GM21619 (cell line): Measurements from ENCODE around the gene STK26.
"Not testable (repeated sequence)": the region's sequence is repeated elsewhere in the genome, so short reads cannot be mapped to it uniquely, and the experiment has no call there.

Experiments
- ATAC-seq: cut with Tn5 transposase; IDR thresholded peaks from one replicate; pipeline ENCODE4 v1.9.1; 2021; ENCODE audit not compliant: unreplicated experiment

The STK26 gene

GRCh38 chrX:132022967-132023895 lies at the start of gene STK26:
Gene STK26, plus strand, starts transcription at chrX:132023302. Its CDS starts 316 bp downstream, at chrX:132023618.
- peak; percentile 72 for ATAC-seq

DNA sequence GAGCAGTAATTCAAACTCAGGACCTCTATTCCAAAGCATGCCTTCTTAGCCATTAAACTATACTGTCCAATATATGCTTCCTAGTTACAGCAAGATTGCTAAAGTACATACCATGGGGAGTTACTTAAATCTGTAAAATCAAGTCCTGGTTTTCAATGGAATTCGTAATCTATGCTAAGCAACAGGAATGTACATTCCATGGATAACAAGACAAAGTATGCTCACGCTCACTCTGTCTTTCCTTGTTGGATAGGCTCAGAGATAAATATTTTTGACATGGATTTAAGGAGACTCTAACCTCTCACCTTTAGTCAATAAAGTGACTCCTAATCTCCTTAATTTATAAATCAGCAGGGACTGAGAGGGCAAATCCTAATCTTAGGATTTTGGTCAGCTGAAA lies 47.3 kb upstream of the STK26 start:
- ATAC-seq = no peak

DNA sequence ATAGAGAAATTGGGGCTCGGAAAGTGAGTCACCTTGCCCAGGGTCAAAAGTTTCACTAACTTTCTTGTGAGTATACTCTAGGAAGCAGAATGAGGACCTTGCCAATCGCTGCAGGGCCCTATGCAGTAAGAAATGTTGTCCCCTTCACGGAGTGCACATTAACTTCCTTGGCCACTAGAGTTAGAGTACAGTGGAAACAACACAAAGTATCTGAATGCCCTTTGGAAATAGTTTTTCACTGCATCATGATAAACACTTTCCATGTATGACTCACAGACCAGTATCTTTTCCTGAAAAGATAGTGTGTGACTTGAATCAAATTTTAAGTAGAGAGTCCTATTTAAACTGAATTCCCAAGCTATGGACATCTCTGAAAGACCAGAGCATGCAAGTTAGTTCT lies 45.5 kb upstream of the STK26 start:
- ATAC-seq = no peak

- ATAC-seq = no peak
These were observed 44.0 kb upstream of the STK26 start for GRCh38 chrX:131979116-131979515.

GRCh38 chrX:131985526-131986049 lies 37.5 kb upstream of the STK26 start:
- no peak for ATAC-seq

DNA sequence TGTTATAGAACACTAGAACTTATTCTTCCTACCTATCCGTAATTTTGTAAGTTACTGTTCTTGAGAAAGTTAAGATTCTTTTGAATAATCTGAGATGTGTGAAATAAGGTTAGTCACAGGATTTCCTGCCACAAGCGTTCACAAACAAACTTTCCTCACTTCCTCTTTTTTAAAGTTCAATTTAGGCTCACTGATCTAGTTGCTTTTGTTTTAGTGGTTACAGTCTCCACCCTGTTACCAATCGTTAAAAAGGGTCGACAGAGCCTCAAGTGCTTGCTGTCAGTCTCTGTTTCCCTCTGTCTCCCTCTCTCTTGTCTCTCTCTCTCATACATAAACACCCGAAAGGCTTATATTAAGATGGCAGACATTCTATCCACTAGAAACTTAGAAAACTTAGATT lies 35.9 kb upstream of the STK26 start:
- peak; percentile 99 for ATAC-seq

- no peak for ATAC-seq
These were observed 34.9 kb upstream of the STK26 start for GRCh38 chrX:131988236-131988635.

DNA sequence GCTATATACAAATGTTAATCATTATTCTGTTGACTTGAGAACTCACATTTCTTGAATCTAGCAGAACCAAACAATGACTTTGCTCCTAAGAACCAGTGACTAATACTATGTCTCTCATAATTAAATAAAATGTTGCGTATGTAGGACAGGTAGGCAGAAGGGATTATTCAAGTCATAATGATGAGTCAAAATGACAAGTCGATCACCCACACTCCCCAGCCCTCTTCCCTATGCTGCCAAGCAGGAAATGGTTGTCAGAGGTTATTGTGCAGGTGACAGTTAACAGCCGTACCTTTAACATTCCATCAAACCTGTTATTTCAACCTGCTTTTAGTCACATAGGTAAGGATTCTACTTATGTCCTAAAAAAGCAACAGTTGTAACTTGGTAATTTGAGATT lies 22.0 kb upstream of the STK26 start:
- ATAC-seq = no peak

- ATAC-seq = no peak
These were observed 18.4 kb upstream of the STK26 start for GRCh38 chrX:132004728-132005127.

GRCh38 chrX:132009350-132009749 lies 13.8 kb upstream of the STK26 start:
- no peak for ATAC-seq

- ATAC-seq = not testable (repeated sequence)
These were observed 12.9 kb upstream of the STK26 start for GRCh38 chrX:132010213-132010612.

- ATAC-seq = no peak
These were observed 7.2 kb upstream of the STK26 start for GRCh38 chrX:132015875-132016274.

DNA sequence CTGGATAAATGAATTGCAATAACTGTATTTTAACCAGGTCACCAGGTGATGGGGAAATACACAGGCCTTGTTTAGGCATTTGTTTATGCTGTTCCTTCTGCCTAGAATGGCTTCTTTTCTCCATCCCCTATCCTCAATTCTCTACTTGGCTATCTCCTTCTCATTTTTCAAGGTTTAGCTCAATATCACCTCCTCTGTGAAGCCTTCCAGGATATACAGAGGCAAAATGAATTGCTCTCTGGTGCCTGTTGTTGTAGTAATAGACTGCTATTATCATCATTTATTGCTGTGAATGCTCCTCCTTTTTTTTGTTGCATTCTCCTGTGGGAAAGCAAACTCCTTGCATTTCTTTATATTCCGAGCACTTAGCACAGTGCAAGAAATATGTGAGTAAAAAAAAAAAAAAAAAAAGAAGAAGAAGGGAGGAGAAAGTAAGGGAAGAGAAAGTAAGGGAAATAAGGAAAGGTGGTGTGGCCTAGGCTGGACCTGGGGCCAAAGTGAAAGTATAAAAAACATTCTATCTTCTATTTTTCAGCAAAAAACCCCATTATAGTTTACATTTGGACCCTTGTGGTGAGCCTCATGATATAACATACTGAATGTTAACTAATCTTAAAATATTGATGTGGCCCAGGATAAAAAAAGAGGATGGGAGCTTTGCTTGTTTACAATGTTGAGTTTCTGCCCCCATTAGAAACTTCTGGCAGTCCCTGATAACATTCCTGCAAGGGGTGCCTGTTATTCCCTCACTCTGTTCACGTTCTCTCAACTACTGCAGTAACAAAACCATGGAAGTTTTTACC lies 6.3 kb upstream of the STK26 start:
- ATAC-seq = no peak

- no peak for ATAC-seq
These were observed 5.5 kb upstream of the STK26 start for GRCh38 chrX:132017431-132018185.

DNA sequence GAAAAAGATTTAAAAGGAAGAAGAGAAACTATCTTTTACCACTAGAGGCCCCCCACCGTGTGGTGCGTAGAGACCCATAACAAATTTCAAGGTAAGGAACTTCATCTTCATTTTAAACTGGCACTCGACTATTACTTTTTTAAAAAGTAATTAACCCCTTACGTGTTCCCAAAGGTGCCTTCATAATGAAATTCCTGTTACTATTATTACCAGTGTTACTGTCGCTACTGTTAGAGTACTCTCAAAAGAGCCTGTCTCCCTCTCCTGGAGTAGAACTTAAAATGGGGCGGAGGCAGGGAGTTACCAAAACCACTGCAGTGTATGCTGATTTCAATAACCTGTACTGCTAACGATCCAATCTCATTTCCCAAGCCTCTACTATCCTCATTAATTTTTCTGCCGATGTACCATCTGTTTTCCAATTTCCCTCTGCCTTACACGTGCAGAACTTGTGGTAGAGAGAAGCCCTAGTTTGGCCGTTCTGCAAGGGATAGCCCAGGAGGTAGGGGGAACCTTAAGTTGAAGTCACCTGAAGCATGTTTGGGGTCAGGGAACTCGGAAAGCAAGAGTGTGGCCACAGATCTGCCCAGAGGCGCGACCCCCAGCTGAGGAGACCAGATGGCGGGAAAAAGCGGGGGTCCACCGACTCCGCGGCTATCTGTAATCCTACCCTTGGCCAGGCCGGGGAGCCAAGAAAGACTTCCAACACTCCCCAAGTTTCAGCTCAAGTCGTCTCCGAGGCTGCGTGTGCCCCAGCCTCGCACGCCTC lies 720 bp upstream of the STK26 start:
- peak; percentile 18 for ATAC-seq

DNA sequence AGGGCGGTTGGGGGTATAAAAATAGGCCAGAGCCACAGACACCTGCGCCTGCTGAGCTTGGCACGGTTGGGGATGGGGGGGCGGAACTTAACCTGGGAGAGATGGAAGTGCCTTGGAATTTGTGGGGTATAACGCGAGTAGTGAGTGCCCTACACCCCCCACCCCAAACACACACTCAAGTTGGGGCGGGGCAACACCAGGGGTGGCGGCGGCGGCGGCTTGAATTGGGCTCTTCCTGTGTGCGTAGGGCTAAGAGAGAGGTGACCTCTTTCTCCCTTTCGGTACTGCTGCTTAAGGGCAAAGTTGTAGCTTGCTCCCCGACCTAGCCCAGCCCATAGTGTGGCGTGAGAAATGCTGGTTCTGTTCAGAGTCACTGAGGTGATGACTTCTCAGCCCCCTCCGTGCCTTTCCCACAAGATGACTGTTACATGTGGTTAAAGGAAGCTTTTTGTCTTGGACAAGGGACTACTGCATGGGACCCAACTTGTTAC lies 839 bp downstream of the STK26 start:
- ATAC-seq = peak; percentile 48

DNA sequence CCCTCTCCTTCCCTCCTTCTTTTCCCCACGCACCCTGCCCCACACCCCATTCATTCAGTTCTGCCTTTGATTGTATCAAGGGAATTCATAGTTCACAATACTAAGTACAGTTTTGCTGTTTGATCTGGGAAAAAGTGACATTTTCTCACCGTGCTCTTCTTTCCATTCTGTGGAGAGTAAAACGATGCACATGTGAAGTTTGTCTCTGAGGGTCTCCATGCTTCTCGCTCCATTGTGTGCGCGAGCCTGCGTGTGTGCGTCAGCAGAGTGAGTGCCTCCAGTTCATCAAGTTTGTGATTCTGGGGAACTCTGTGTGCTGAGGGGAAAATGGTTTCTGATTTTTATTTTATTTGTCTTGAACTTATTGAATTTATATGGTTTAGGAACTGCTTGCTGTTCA lies 1.9 kb downstream of the STK26 start:
- ATAC-seq = no peak

GRCh38 chrX:132030264-132030663 lies 7.2 kb downstream of the STK26 start:
- no peak for ATAC-seq

DNA sequence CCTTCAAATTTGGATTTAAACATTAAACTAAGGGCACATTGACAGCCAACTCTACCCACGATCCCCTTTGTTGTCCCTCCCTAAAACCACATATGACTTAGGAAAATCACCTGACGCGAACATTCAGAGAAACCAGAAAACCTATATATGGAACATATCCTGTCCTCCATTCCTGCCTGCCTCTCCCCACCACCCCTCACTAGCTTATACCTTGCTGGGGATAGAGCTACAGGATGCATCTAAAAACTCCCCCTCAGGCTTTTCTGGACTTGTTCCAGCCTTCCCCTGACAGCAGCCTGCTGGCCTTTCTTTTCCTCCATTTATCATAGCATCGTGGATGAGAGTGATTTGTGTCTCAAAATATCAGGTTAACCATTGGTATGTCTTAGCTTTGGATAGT lies 8.8 kb downstream of the STK26 start:
- ATAC-seq = no peak

DNA sequence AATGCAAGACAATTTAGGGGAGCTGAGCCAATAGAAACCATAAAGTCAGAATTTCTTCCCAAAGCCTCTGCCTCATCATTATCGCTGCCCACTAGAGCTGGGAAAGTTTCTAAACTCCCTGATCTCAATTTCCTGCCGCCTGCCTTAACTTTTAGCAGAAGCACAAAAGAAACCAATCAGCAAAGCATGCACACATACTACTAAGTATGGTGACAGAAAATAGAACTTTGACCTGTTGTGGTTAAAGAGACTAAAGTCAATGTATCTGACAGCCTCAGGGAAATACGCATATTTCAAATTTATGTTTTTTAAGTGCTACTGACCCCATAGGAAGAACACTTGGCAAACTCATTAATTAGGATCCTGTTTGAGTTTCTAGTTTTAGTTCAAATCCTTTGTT lies 10.1 kb downstream of the STK26 start:
- no peak for ATAC-seq
